Measurements from ENCODE around the gene C3orf18. TPM values are rescaled to one million over a fixed set of nuclear protein-coding genes. Genes with fewer than 3 reads are reported as not detected.

Gene C3orf18
- total and polyA plus RNA-seq, 9 of the 15 experiments (the other 6 are each of a cell fraction or from before 2014, with no cell fraction given) = 0.01 to 2.3 (median 0.94) TPM

DNA sequence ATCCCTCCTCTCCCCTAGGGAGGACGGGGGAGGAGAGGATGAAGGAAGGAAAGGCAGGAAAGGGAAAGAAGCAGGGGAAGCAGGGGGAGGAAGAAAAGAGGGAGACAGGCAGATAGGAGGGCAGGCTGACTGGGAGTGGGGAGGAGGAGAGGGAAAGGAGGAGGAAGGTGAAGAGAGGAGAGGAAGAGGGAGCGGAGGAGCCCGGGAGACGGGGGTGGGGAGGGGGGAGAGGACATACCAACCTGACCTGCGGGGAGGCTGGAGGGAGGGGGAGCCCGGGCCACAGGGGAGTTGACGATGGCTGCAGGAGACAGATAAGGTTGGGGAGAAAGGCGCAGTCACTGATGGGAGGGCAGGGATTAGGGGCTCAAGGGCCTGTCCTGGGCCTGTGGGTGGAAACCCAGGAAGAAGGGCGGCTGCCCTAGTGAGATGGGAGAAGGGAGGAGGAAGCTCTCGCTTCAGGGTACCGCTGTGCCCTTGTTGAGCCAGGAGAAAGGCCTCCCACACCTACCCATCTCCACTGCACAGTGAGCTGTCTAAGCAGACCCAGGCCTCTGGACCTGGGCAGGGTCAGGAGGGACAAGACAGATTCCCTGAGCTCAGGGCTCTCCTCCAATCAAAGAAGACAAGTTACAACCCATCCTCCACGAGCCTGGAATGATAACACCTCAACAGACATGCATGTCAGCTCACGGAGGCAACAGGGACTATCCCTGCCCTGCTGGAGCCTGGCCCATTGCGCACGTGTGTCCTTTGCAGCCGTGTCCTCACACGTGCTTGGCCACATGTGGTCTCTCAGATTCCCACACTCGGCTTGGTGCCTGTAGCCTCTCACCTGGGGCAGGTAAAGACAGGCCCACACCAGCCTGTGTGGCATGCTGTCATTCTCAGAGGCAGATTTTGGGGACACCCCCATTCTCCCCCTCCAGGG is 27.9 kb downstream of the C3orf18 start (continued):
- TF ChIP-seq ZHX1 (conservative IDR thresholded peaks at IDR 0.05; ENCODE audit: low read length) = no peak
- no peak for TF ChIP-seq SMC3 (conservative IDR thresholded peaks at IDR 0.05; ENCODE audit: insufficient read depth, low read depth, low read length)
- no peak for TF ChIP-seq RAD51 (IDR thresholded peaks at IDR 0.05; ENCODE audit: borderline replicate concordance, low read depth)
- TF ChIP-seq SETDB1 (IDR thresholded peaks at IDR 0.05; ENCODE audit: low read length) = no peak
- TF ChIP-seq KAT8 (IDR thresholded peaks at IDR 0.05; ENCODE audit: low read depth) = no peak
- no peak for TF ChIP-seq MEF2D (tag; conservative IDR thresholded peaks at IDR 0.05; ENCODE audit: low read depth)
- no peak for TF ChIP-seq U2AF2 (optimal IDR thresholded peaks at IDR 0.05; ENCODE audit: low read depth, low read length)
- no peak for TF ChIP-seq ZKSCAN3 (CRISPR knock-in tag; IDR thresholded peaks at IDR 0.05)
- TF ChIP-seq ZNF445 (CRISPR knock-in tag; IDR thresholded peaks at IDR 0.05; ENCODE audit: low read depth) = no peak
- TF ChIP-seq KLF10 (CRISPR knock-in tag; IDR thresholded peaks at IDR 0.05) = no peak
- TF ChIP-seq ELK3 (CRISPR knock-in tag; IDR thresholded peaks at IDR 0.05) = no peak
- no peak for TF ChIP-seq HNRNPLL (IDR thresholded peaks at IDR 0.05; ENCODE audit: low read depth, low read length, poor library complexity, severe bottlenecking)
- no peak for TF ChIP-seq TFAM (CRISPR knock-in tag; conservative IDR thresholded peaks at IDR 0.05)
- TF ChIP-seq, protein P1, sequence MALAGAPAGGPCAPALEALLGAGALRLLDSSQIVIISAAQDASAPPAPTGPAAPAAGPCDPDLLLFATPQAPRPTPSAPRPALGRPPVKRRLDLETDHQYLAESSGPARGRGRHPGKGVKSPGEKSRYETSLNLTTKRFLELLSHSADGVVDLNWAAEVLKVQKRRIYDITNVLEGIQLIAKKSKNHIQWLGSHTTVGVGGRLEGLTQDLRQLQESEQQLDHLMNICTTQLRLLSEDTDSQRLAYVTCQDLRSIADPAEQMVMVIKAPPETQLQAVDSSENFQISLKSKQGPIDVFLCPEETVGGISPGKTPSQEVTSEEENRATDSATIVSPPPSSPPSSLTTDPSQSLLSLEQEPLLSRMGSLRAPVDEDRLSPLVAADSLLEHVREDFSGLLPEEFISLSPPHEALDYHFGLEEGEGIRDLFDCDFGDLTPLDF (CRISPR knock-in tag; IDR thresholded peaks at IDR 0.05) = no peak
- no peak for TF ChIP-seq POLR2AphosphoS2 (IDR thresholded peaks at IDR 0.05; ENCODE audit: low read length)
- no peak for TF ChIP-seq BRD9 (IDR thresholded peaks at IDR 0.05; ENCODE audit: low read depth, partially characterized antibody)
- TF ChIP-seq EP400 (IDR thresholded peaks at IDR 0.05) = peak; percentile 73; the same call in 1 of the 2 replicates
- TF ChIP-seq THRA (IDR thresholded peaks at IDR 0.05) = no peak
- TF ChIP-seq ZNF165 (CRISPR knock-in tag; IDR thresholded peaks at IDR 0.05; ENCODE audit: borderline replicate concordance) = no peak
- no peak for TF ChIP-seq IFI16 (CRISPR knock-in tag; IDR thresholded peaks at IDR 0.05)
- TF ChIP-seq SMARCC2 (IDR thresholded peaks at IDR 0.05; ENCODE audit: low read depth) = peak; percentile 65; the same call in 1 of the 2 replicates
- no peak for TF ChIP-seq ZNF384 (IDR thresholded peaks at IDR 0.05; ENCODE audit: low read depth, low read length)
- TF ChIP-seq RCOR1 (IDR thresholded peaks at IDR 0.05; ENCODE audit: borderline replicate concordance in 1 of 2, low read depth in 2 of 2, low read length in 2 of 2) = peak; percentile 34 to 95; a peak in 3 of 4 replicates
